Bronchial epithelial cell (primary cell): ENCODE measurements around the gene MAK. TPM values are rescaled to one million over a fixed set of nuclear protein-coding genes. Genes with fewer than 3 reads are reported as not detected.

Source experiments
- DNase-seq: peaks from one replicate; pipeline ENCODE4 v3.0.0-alpha.2; 2010; ENCODE audit warnings: low read depth
- FAIRE-seq: peaks from 2 replicates; lab custom pipeline; 2011; peaks lifted over from hg19 to GRCh38; lab: Jason Lieb, UNC
- H3K27me3 ChIP-seq: 2 replicates; pipeline ENCODE4 v1.5.1; 2011; ENCODE audit warnings: low read length; ENCODE audit not compliant: control insufficient read depth, insufficient read depth
- H3K36me3 ChIP-seq: 2 replicates; pipeline ENCODE4 v1.5.1; 2011; ENCODE audit warnings: low read length; ENCODE audit not compliant: control insufficient read depth, insufficient read depth
- H3K4me3 ChIP-seq: 2 replicates; pipeline ENCODE4 v1.5.1; 2011; ENCODE audit warnings: mild to moderate bottlenecking, low read depth, low read length, control low read depth
- CTCF ChIP-seq: IDR thresholded peaks from 2 replicates; pipeline ENCODE4 v1.5.1; 2011; ENCODE audit warnings: mild to moderate bottlenecking, moderate library complexity, low read length, control low read depth, inconsistent platforms; ENCODE audit not compliant: insufficient read depth, severe bottlenecking
- total RNA-seq: library from RNA; depleted of rRNA; stranded (reverse); fragments of >200 nt; gene quantifications from 2 replicates; pipeline ENCODE4 v1.2.1, GENCODE V29; 2014

MAK gene
- total RNA-seq, 1 donor from 2014 or later: not detected

GRCh38 chr6:10809098-10809497 is 29.2 kb downstream of the MAK start:
- TF ChIP-seq CTCF: no peak
- no peaks in the 10 kb centered on the region for H3K27me3 ChIP-seq
- no peaks in the 10 kb centered on the region for H3K36me3 ChIP-seq
- no peak overlapping the region for H3K4me3 ChIP-seq
- DNase-seq (peak; percentile 33), FAIRE-seq (peak; percentile 23)

GRCh38 chr6:10808376-10808775 is 30.0 kb downstream of the MAK start:
- no peak for FAIRE-seq
- no peak for TF ChIP-seq CTCF
- Histone ChIP-seq H3K27me3 (no peaks in the 10 kb centered on the region), H3K4me3 (no peak overlapping the region), H3K36me3 (no peaks in the 10 kb centered on the region)
- no peak for DNase-seq

GRCh38 chr6:10801224-10801848 is 37.0 kb downstream of the MAK start:
- peak; percentile 50 for DNase-seq
- peak; percentile 94 for TF ChIP-seq CTCF
- no peak for FAIRE-seq

GRCh38 chr6:10800810-10801209 is 37.5 kb downstream of the MAK start:
- Histone ChIP-seq H3K36me3 (no peaks in the 10 kb centered on the region), H3K27me3 (no peaks in the 10 kb centered on the region), H3K4me3 (no peak overlapping the region)
- DNase-seq (peak; percentile 82), FAIRE-seq (no peak)
- no peak for TF ChIP-seq CTCF

More at GRCh38 chr6:10801224-10801848, 37.0 kb downstream of the MAK start:
- H3K36me3 ChIP-seq: no peaks in the 10 kb centered on the region
- no peaks in the 10 kb centered on the region for H3K27me3 ChIP-seq
- H3K4me3 ChIP-seq: no peak overlapping the region

- Histone ChIP-seq H3K27me3 (no peaks in the 10 kb centered on the region), H3K36me3 (peaks cover 1% of the 10 kb centered on the region), H3K4me3 (no peak overlapping the region)
- FAIRE-seq: no peak
- TF ChIP-seq CTCF: no peak
- no peak for DNase-seq
These were observed 44.1 kb downstream of the MAK start for GRCh38 chr6:10794239-10794638.

GRCh38 chr6:10793695-10794094 is 44.6 kb downstream of the MAK start:
- DNase-seq (no peak), FAIRE-seq (no peak)
- Histone ChIP-seq H3K36me3 (peaks cover 1% of the 10 kb centered on the region), H3K4me3 (no peak overlapping the region), H3K27me3 (no peaks in the 10 kb centered on the region)
- TF ChIP-seq CTCF: no peak
